Prostate gland (tissue), 2 donors: Measurements from ENCODE around the gene TPST2.

ENCODE experiments used
- CTCF ChIP-seq, 4 experiments: fragments of 200-600 bp in 2 of 4; fragments of 450-650 bp in 2 of 4; sonication (generic) in 2 of 4; IDR thresholded peaks; 1 replicate in 3 of 4; 2 replicates in 1 of 4; pipeline ENCODE4 v1.5.1; 2016 to 2019; ENCODE audit warnings: antibody characterized with exemption in 4 of 4, mild to moderate bottlenecking in 2 of 4, moderate library complexity in 2 of 4
- POLR2A ChIP-seq: fragments of 450-650 bp; IDR thresholded peaks from one replicate; pipeline ENCODE4 v1.6.1; 2016; ENCODE audit warnings: antibody characterized with exemption, mild to moderate bottlenecking

GRCh38 chr22:26483439-26484359 lies 106.2 kb downstream of the TPST2 start, which contains the start of the genes HPS4 and SRRD:
- TF ChIP-seq CTCF (IDR thresholded peaks at IDR 0.05) (peak in 1 of 4 experiments; percentile 30), POLR2A (peak; percentile 95)
